Loucy (cell line): Measurements from ENCODE around the gene SHISA6.

Experiments used
- EZH2phosphoT487 ChIP-seq: fragments of 200-600 bp; IDR thresholded peaks from 2 replicates; pipeline ENCODE4 v1.6.1; 2018; ENCODE audit warnings: antibody characterized with exemption, mild to moderate bottlenecking, moderate library complexity, borderline replicate concordance
- TF ChIP-seq, protein P1 (sequence below): fragments of 200-600 bp; sonication (generic); conservative IDR thresholded peaks from 2 replicates; pipeline ENCODE4 v1.5.1; 2014; ENCODE audit warnings: mild to moderate bottlenecking, antibody characterized with exemption, low read length

DNA sequence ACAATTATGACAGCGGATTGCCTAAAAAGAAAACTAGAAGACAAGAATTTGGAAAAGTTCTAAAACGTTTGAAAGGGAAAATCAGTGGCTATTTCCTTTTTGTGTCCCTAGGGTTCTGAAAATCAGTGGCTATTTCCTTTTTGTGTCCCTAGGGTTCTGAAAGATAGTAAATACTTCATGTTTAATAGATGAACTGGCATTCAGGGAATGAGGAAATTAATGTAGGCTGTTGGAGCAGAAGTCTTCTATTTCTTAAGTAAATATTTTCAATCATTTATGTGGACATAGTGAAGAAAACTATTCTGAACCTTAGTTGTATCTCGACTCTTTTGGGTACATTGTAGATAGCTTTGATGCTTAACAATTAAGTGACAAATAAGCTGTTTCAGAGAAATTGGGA, 78.9 kb downstream of the SHISA6 start:
- TF ChIP-seq, protein P1, sequence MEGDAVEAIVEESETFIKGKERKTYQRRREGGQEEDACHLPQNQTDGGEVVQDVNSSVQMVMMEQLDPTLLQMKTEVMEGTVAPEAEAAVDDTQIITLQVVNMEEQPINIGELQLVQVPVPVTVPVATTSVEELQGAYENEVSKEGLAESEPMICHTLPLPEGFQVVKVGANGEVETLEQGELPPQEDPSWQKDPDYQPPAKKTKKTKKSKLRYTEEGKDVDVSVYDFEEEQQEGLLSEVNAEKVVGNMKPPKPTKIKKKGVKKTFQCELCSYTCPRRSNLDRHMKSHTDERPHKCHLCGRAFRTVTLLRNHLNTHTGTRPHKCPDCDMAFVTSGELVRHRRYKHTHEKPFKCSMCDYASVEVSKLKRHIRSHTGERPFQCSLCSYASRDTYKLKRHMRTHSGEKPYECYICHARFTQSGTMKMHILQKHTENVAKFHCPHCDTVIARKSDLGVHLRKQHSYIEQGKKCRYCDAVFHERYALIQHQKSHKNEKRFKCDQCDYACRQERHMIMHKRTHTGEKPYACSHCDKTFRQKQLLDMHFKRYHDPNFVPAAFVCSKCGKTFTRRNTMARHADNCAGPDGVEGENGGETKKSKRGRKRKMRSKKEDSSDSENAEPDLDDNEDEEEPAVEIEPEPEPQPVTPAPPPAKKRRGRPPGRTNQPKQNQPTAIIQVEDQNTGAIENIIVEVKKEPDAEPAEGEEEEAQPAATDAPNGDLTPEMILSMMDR = no peak
- TF ChIP-seq EZH2phosphoT487 = no peak
